Heart right ventricle (tissue), 16 donors: ENCODE data around the gene AUTS2. TPM values are rescaled to one million over a fixed set of nuclear protein-coding genes. Genes with fewer than 3 reads are reported as not detected.
A peak's percentile ranks its signal among the peaks of the same experiment; 100 is the strongest.

Experiments used
- ATAC-seq, 8 donors: fragments of 200-7000 bp; cut with Tn5 transposase; one replicate each; pipeline ENCODE4 v1.9.1; 2020; ENCODE audit warnings: mild to moderate bottlenecking in 8 of 8, moderate library complexity in 8 of 8, moderate number of reproducible peaks in 1 of 8
- DNase-seq, 2 donors: peaks; one replicate each; pipeline ENCODE4 v3.0.0-alpha.2; 2020
- H3K27ac ChIP-seq, 10 donors: fragments of 200-600 bp; sonication (generic) in 2 of 10; one replicate each; pipeline versions ENCODE4 v1.5.0 to v1.8.0; 2020 to 2022; ENCODE audit warnings: mild to moderate bottlenecking in 3 of 10
- H3K27me3 ChIP-seq, 7 donors: fragments of 200-600 bp; one replicate each; pipeline ENCODE4 v1.8.0; 2021 to 2022; ENCODE audit warnings: mild to moderate bottlenecking in 2 of 7
- H3K36me3 ChIP-seq, 9 donors: fragments of 200-600 bp; sonication (generic) in 1 of 9; one replicate each; pipeline versions ENCODE4 v1.5.0 to v1.8.0; 2020 to 2022; ENCODE audit warnings: mild to moderate bottlenecking in 2 of 9
- H3K4me1 ChIP-seq, 9 donors: fragments of 200-600 bp; sonication (generic) in 1 of 9; one replicate each; pipeline versions ENCODE4 v1.5.0 to v1.8.0; 2020 to 2022; ENCODE audit warnings: mild to moderate bottlenecking in 4 of 9
- H3K4me3 ChIP-seq, 10 donors: fragments of 200-600 bp; sonication (generic) in 2 of 10; one replicate each; pipeline versions ENCODE4 v1.5.0 to v1.8.0; 2020 to 2022; ENCODE audit warnings: mild to moderate bottlenecking in 7 of 10, moderate library complexity in 2 of 10
- H3K9me3 ChIP-seq, 11 donors: fragments of 200-600 bp in 10 of 11; sonication (generic) in 2 of 11; one replicate each; pipeline versions ENCODE4 v1.5.0 to v1.8.0; 2013 to 2022; ENCODE audit warnings: mild to moderate bottlenecking in 2 of 11, control low read depth in 1 of 11, moderate library complexity in 1 of 11
- CTCF ChIP-seq, 9 donors: fragments of 200-600 bp; sonication (generic) in 2 of 9; IDR thresholded peaks; one replicate each; pipeline versions ENCODE4 v1.5.0 to v1.8.0; 2021 to 2022; ENCODE audit warnings: antibody characterized with exemption in 9 of 9, mild to moderate bottlenecking in 5 of 9, moderate library complexity in 1 of 9
- WGBS, 2 donors: extraction: QIAGEN DNeasy Blood & Tissue Kit; methylation state at CpG; one replicate each; pipeline ENCODE4 v1.1.7; 2013; ENCODE audit warnings: inconsistent platforms in 1 of 2; 5-methylcytosine and 5-hydroxymethylcytosine counted together
- intact Hi-C, 10 donors: fragments of 100-400 bp; cut with DNase I; formaldehyde crosslinking; loops; one replicate each; pipeline versions ENCODE4 v1.11.1 to v1.14.2; 2022
- polyA plus RNA-seq, 2 donors: library from polyadenylated mRNA; stranded (reverse); fragments of 200-250 nt; gene quantifications; one replicate each; pipeline ENCODE4 v1.2.3, GENCODE V29; 2013
- total RNA-seq, 10 donors: library from RNA; stranded (reverse); fragmentation: NEBNext Ultra II Directional in 3 of 10; extraction: Animal tissue kit (Norgen Biotek cat#: 25700) in 3 of 10; gene quantifications; one replicate each; pipeline versions ENCODE4 v1.2.1 to v1.2.4, GENCODE V29; 2021 to 2023
- donor health status: Arrhythmogenic right ventricular cardiomyopathy.
- donor health status: ischemic (EF 13 %, LVEDD 7.1; RV severe dilation, severe dysfunction).
- donor health status: healthy with polysubstance abuse.
- donor health status: DM: no; HTN: yes; CAD: no.
- donor health status: DM: no; HTN: no; CAD: no.
- donor health status: ischemic (EF 25% LVEDD 6.9; RV normal size, moderate dysfunction).
- donor health status: ischemic (EF 25% LVEDD 5.7; RV mildly dilated, moderate dysfunction).
- donor health status: healthy.
- donor health status: DM: yes; HTN: yes; CAD: no.
- donor health status: Ischemic cardiomyopathy.
- donor health status: ischemic (EF 35%, LVEDD 5.7; RV mildly dilated, moderate dysfunction).
- donor health status: nonischemic (EF 11% LVEDD 7.7; RV severe dilation, severe dysfunction).
- donor health status: DM: yes; HTN: yes; CAD: no.
- donor health status: PGD.
- donor health status: ischemic (EF 29% LVEDD 5.4; RV normal size, mild dysfunction).
- donor health status: nonischemic (EF 23%, LVEDD 6.1; RV moderate dilation, normal function).

AUTS2 gene
- total and polyA plus RNA-seq, 12 donors: 1.6 to 11.2 (median 7.3) TPM

DNA sequence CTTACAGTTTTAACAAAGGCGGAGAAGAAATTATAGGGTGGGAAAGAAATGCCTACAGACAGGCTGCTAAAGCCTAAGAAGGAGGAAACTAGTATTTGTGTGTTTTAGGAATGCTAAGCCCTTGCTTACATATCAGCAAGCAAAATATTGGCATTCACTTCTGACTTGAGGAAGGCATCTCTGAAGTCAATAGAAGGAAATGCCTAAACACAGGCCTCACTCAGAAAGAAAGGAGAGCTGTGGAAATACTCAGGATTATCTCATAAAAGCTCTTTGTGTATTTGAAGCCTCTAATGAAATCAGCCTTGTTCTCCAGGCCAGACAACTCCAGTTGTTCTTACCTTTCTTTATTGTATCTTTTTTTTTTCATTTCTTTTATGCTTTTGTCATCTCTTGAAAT, 158.0 kb downstream of the AUTS2 start:
- intact Hi-C loops: no loop called here

DNA sequence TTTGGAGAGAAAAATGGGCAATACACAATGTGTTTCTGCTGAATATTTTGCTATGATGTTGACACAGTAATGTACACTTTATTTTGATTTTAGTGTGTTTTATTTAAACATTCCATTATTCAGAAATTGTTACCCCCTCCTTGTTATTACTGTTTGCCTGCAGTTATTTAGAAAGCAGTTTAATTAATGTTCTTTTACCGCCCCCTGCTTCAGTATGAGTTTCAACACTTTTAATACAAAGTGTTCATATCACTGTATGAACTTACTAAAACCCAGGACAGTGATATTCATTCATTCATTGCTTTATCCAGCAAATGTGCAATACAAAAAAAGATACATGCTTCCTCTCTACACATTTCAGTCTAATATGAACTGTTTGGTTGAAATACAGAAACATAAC, 159.3 kb downstream of the AUTS2 start:
- peak in 1 of 9 donors; percentile 11 for TF ChIP-seq CTCF (IDR thresholded peaks at IDR 0.05)
- intact Hi-C loops: no loop called here
- Histone ChIP-seq H3K9me3 (no peaks in the 10 kb centered on the region), H3K4me3 (no peak overlapping the region), H3K4me1 (peaks cover 0 to 33% (median 15%) of the 10 kb centered on the region in 9 donors), H3K36me3 (no peaks in the 10 kb centered on the region), H3K27ac (no peak overlapping the region), H3K27me3 (no peaks in the 10 kb centered on the region)
- DNase-seq (no peak), ATAC-seq (no peak)
- 89 to 91% methylated on average over 1 of the region's 1 CpG for WGBS, 2 donors

More for the DNA sequence above, 158.0 kb downstream of the AUTS2 start:
- Histone ChIP-seq H3K4me3 (no peak overlapping the region), H3K27ac (peak overlapping the region in 2 of 10 donors; percentile 3 to 30), H3K27me3 (no peaks in the 10 kb centered on the region), H3K9me3 (no peaks in the 10 kb centered on the region), H3K36me3 (no peaks in the 10 kb centered on the region), H3K4me1 (peaks cover 0 to 42% (median 15%) of the 10 kb centered on the region in 9 donors)
- ATAC-seq (peak in 5 of 8 donors; percentile 37 to 60 (median 55)), DNase-seq (no peak)
- WGBS, 2 donors: 69 to 73% methylated on average over 1 of the region's 1 CpG
- no peak for TF ChIP-seq CTCF (IDR thresholded peaks at IDR 0.05)

DNA sequence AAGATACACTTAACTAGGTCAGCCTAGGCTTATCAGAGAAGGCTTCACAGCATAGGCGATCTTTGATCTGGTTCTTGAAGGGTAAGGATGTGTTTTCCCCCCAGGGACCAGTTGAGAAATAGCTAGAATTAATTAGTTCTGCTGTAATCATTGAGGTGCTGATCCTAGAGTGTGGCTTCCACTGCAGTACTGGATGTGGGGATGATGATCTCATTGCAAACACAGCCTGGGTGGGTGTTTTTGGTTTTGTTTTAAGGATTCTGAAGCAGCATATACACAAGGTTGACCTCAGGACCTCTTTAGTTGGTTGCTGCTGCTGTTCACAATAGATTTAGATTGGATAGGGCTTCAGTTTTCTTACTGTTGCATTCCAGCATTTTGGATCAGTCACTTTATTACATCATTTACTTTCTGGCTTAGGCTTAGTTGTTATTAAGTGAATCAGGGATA, 159.7 kb downstream of the AUTS2 start:
- Histone ChIP-seq H3K4me3 (no peak overlapping the region), H3K4me1 (peaks cover 0 to 31% (median 15%) of the 10 kb centered on the region in 9 donors), H3K27ac (no peak overlapping the region), H3K9me3 (no peaks in the 10 kb centered on the region), H3K36me3 (no peaks in the 10 kb centered on the region), H3K27me3 (no peaks in the 10 kb centered on the region)
- DNase-seq (no peak), ATAC-seq (peak in 1 of 8 donors; percentile 7)
- WGBS, 2 donors: 65 to 85% methylated on average over 1 of the region's 1 CpG
- intact Hi-C loops: no loop called here
- no peak for TF ChIP-seq CTCF (IDR thresholded peaks at IDR 0.05)

DNA sequence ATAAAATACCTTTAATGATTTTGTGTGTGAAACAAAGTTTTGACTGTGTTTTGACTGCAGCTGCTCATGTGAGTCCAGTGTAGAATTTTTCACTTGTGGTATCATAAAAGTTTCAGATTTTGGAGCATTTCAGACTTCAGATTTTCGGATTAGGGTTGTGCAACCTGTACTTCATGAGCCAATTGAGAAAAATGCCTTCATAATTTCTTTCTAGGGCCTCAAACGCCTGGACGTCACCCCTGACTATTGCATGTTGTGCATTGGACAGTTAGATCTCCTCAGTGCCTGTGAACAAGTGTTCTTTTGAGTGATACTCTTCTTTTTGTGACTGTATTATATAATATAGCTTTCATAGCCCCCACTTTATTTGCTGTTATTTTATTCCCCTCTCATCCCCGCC, 161.1 kb downstream of the AUTS2 start:
- H3K4me1 ChIP-seq: peaks cover 0 to 31% (median 15%) of the 10 kb centered on the region in 9 donors
- no peaks in the 10 kb centered on the region for H3K36me3 ChIP-seq
- H3K4me3 ChIP-seq: no peak overlapping the region
- DNase-seq: no peak
- H3K27me3 ChIP-seq: no peaks in the 10 kb centered on the region
- 87 to 98% methylated on average over 3 to 4 of the region's 4 CpGs for WGBS, 2 donors
- no peaks in the 10 kb centered on the region for H3K9me3 ChIP-seq
- no peak for ATAC-seq
- no peak overlapping the region for H3K27ac ChIP-seq
- no peak for TF ChIP-seq CTCF (IDR thresholded peaks at IDR 0.05)
- intact Hi-C loops: no loop called here
